Endothelial cell (in vitro differentiated cells): Measurements from ENCODE around the gene NT5DC3. TPM values are rescaled to one million over a fixed set of nuclear protein-coding genes. Genes with fewer than 3 reads are reported as not detected.

Experiments used
- DNase-seq: peaks from one replicate; pipeline ENCODE4 v3.0.0; 2021; ENCODE audit warnings: low spot score
- H3K27ac Mint-ChIP-seq: one replicate; pipeline ENCODE4 v1.8.0; 2021; ENCODE audit warnings: mixed read lengths, inconsistent platforms; ENCODE audit not compliant: unreplicated experiment
- H3K27me3 Mint-ChIP-seq: one replicate; pipeline ENCODE4 v1.8.0; 2021; ENCODE audit warnings: mild to moderate bottlenecking, moderate library complexity, mixed read lengths, inconsistent platforms; ENCODE audit not compliant: unreplicated experiment
- H3K36me3 Mint-ChIP-seq: one replicate; pipeline ENCODE4 v1.8.0; 2021; ENCODE audit warnings: mild to moderate bottlenecking, low read depth, mixed read lengths, inconsistent platforms; ENCODE audit not compliant: unreplicated experiment
- H3K4me1 Mint-ChIP-seq: one replicate; pipeline ENCODE4 v1.8.0; 2021; ENCODE audit warnings: mild to moderate bottlenecking, mixed read lengths, inconsistent platforms; ENCODE audit not compliant: unreplicated experiment
- H3K4me3 Mint-ChIP-seq: one replicate; pipeline ENCODE4 v1.8.0; 2021; ENCODE audit warnings: mild to moderate bottlenecking, mixed read lengths, inconsistent platforms; ENCODE audit not compliant: unreplicated experiment
- H3K9me3 Mint-ChIP-seq: one replicate; pipeline ENCODE4 v1.8.0; 2021; ENCODE audit warnings: mixed read lengths, inconsistent platforms; ENCODE audit not compliant: unreplicated experiment
- total RNA-seq: library from RNA; stranded (reverse); fragmentation: NEBNext Ultra II Directional; extraction: Animal tissue kit (Norgen Biotek cat#: 25700); gene quantifications from one replicate; pipeline ENCODE4 v1.2.1, GENCODE V29; 2021; ENCODE audit not compliant: unreplicated experiment
- TF ChIP-seq, protein P1 (sequence below): fragments of 200-600 bp; sonication (generic); IDR thresholded peaks from one replicate; pipeline ENCODE4 v1.5.0; 2021; ENCODE audit warnings: antibody characterized with exemption; ENCODE audit not compliant: unreplicated experiment

Gene NT5DC3
- total RNA-seq, 1 donor from 2014 or later: 1.3 TPM

- no peak overlapping the region for H3K27ac Mint-ChIP-seq
- H3K9me3 Mint-ChIP-seq: no peaks in the 10 kb centered on the region
- H3K36me3 Mint-ChIP-seq: no peaks in the 10 kb centered on the region
- TF ChIP-seq, protein P1, sequence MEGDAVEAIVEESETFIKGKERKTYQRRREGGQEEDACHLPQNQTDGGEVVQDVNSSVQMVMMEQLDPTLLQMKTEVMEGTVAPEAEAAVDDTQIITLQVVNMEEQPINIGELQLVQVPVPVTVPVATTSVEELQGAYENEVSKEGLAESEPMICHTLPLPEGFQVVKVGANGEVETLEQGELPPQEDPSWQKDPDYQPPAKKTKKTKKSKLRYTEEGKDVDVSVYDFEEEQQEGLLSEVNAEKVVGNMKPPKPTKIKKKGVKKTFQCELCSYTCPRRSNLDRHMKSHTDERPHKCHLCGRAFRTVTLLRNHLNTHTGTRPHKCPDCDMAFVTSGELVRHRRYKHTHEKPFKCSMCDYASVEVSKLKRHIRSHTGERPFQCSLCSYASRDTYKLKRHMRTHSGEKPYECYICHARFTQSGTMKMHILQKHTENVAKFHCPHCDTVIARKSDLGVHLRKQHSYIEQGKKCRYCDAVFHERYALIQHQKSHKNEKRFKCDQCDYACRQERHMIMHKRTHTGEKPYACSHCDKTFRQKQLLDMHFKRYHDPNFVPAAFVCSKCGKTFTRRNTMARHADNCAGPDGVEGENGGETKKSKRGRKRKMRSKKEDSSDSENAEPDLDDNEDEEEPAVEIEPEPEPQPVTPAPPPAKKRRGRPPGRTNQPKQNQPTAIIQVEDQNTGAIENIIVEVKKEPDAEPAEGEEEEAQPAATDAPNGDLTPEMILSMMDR: no peak
- peaks cover 10% of the 10 kb centered on the region for H3K4me1 Mint-ChIP-seq
- no peak for DNase-seq
- no peaks in the 10 kb centered on the region for H3K27me3 Mint-ChIP-seq
- no peak overlapping the region for H3K4me3 Mint-ChIP-seq
These were observed 32.7 kb downstream of the NT5DC3 start for GRCh38 chr12:103808239-103808880.

GRCh38 chr12:103807561-103808238, 33.3 kb downstream of the NT5DC3 start:
- TF ChIP-seq, protein P1: no peak
- Mint-ChIP-seq H3K4me3 (no peak overlapping the region), H3K27me3 (no peaks in the 10 kb centered on the region), H3K9me3 (no peaks in the 10 kb centered on the region), H3K36me3 (no peaks in the 10 kb centered on the region), H3K27ac (no peak overlapping the region), H3K4me1 (peaks cover 10% of the 10 kb centered on the region)
- DNase-seq: no peak

DNA sequence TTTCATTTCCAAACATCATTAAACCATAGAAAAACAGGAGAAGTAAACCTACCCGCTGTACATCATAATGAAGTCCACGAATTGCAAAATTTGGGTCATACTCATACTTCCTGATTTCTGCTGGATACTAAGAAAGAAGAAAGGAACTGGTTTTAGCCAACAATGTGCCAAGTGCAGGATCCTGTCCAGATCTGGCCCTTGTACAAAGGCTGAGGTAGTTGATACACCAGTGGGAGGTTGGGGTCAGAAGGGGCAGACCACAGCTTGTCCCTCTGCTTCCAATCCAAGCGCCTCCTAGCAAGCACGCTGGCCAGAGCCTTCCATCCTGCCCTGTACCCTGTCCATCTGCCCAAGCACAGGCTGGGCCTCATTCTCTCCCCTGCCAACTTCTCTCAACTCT, 34.2 kb downstream of the NT5DC3 start:
- Mint-ChIP-seq H3K4me1 (peaks cover 10% of the 10 kb centered on the region), H3K27me3 (no peaks in the 10 kb centered on the region)
- DNase-seq: no peak

GRCh38 chr12:103805655-103806360, 35.2 kb downstream of the NT5DC3 start:
- Mint-ChIP-seq H3K27me3 (no peaks in the 10 kb centered on the region), H3K27ac (no peak overlapping the region), H3K9me3 (no peaks in the 10 kb centered on the region), H3K36me3 (no peaks in the 10 kb centered on the region), H3K4me1 (peaks cover 10% of the 10 kb centered on the region), H3K4me3 (no peak overlapping the region)
- TF ChIP-seq, protein P1: no peak
- no peak for DNase-seq

More for the DNA sequence above, 34.2 kb downstream of the NT5DC3 start:
- Mint-ChIP-seq H3K4me3 (no peak overlapping the region), H3K36me3 (no peaks in the 10 kb centered on the region), H3K9me3 (no peaks in the 10 kb centered on the region), H3K27ac (no peak overlapping the region)
- TF ChIP-seq, protein P1: no peak
